Parathyroid adenoma (tissue), 2 donors: ENCODE measurements around the gene CD46.

Experiments used
- H2AFZ ChIP-seq: fragments of 300-600 bp; sonication (generic); one replicate; pipeline ENCODE4 v1.7.0; 2017; ENCODE audit warnings: antibody characterized with exemption, mild to moderate bottlenecking
- H3K27ac ChIP-seq: fragments of 300-600 bp; sonication (generic); one replicate; pipeline ENCODE4 v1.7.0; 2017
- H3K27me3 ChIP-seq: fragments of 300-600 bp; sonication (generic); one replicate; pipeline ENCODE4 v1.7.0; 2017; ENCODE audit warnings: low read length; ENCODE audit not compliant: control insufficient read depth, insufficient read depth
- H3K36me3 ChIP-seq: fragments of 300-600 bp; sonication (generic); one replicate; pipeline ENCODE4 v1.7.0; 2017; ENCODE audit warnings: low read length; ENCODE audit not compliant: control insufficient read depth, insufficient read depth
- H3K4me1 ChIP-seq: fragments of 300-600 bp; sonication (generic); one replicate; pipeline ENCODE4 v1.7.0; 2017; ENCODE audit warnings: control low read depth
- H3K4me2 ChIP-seq: fragments of 300-600 bp; sonication (generic); one replicate; pipeline ENCODE4 v1.7.0; 2017; ENCODE audit warnings: low read length
- H3K4me3 ChIP-seq: fragments of 300-600 bp; sonication (generic); one replicate; pipeline ENCODE4 v1.7.0; 2017; ENCODE audit warnings: low read depth, low read length
- H3K79me2 ChIP-seq: fragments of 300-600 bp; sonication (generic); one replicate; pipeline ENCODE4 v1.7.0; 2017; ENCODE audit warnings: control low read depth
- H3K9ac ChIP-seq: fragments of 300-600 bp; sonication (generic); one replicate; pipeline ENCODE4 v1.7.0; 2017; ENCODE audit warnings: mild to moderate bottlenecking
- H3K9me3 ChIP-seq: fragments of 300-600 bp; sonication (generic); one replicate; pipeline ENCODE4 v1.7.0; 2017; ENCODE audit warnings: low read length; ENCODE audit not compliant: control insufficient read depth
- TF ChIP-seq, protein P1 (sequence below): fragments of 300-600 bp; sonication (generic); IDR thresholded peaks from one replicate; pipeline ENCODE4 v1.7.0; 2017; ENCODE audit warnings: antibody characterized with exemption, mild to moderate bottlenecking
- donor health status: primary hyperparathyroidism.

Gene CD46

DNA sequence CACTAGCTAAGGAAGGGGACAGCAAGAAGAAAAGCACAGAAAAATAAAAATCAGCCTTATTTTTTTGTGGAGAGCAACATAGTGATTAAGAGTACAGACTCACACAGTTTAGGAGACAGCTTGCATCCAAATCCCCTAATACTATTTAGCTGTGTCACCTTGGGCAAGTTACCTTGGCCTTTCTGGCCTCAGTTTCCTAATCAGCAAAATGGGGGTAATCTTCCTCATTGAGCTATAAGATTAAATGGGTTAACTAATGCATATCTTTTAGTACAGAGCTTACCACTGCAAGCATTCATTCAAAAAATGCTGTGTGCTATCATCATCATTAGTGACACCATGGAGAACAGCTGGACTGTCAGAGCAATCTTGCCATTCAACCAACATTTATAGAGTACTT lies 77.7 kb downstream of the CD46 start:
- Histone ChIP-seq H3K27ac (no peak overlapping the region), H3K4me1 (peaks cover 24% of the 10 kb centered on the region), H2AFZ (no peak overlapping the region), H3K79me2 (peaks cover 28% of the 10 kb centered on the region), H3K4me2 (no peak overlapping the region), H3K9ac (no peak overlapping the region), H3K4me3 (no peak overlapping the region), H3K36me3 (no peaks in the 10 kb centered on the region), H3K27me3 (no peaks in the 10 kb centered on the region), H3K9me3 (no peaks in the 10 kb centered on the region)
- TF ChIP-seq, protein P1, sequence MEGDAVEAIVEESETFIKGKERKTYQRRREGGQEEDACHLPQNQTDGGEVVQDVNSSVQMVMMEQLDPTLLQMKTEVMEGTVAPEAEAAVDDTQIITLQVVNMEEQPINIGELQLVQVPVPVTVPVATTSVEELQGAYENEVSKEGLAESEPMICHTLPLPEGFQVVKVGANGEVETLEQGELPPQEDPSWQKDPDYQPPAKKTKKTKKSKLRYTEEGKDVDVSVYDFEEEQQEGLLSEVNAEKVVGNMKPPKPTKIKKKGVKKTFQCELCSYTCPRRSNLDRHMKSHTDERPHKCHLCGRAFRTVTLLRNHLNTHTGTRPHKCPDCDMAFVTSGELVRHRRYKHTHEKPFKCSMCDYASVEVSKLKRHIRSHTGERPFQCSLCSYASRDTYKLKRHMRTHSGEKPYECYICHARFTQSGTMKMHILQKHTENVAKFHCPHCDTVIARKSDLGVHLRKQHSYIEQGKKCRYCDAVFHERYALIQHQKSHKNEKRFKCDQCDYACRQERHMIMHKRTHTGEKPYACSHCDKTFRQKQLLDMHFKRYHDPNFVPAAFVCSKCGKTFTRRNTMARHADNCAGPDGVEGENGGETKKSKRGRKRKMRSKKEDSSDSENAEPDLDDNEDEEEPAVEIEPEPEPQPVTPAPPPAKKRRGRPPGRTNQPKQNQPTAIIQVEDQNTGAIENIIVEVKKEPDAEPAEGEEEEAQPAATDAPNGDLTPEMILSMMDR, result no peak

DNA sequence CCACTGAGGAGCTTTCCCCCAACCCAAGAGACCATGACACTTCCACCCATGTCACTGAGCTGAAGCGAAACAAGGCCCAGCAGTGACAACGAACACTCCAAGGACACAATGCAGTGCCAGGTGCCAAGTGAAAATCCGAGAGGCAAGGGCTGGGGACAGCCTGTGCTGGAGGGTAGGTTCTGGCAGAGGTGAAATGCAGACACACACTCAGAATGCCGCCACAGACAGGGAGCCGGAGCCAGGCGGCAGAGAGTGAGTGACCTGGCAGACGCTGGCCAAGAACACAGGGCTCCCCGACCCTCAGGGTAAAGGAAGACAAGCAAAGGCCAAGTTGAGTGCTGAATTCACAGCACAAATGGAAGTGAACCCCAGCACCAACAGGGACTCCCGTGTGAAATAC lies 78.9 kb downstream of the CD46 start:
- H3K79me2 ChIP-seq, result peaks cover 39% of the 10 kb centered on the region
- peaks cover 12% of the 10 kb centered on the region for H3K4me1 ChIP-seq
- no peak overlapping the region for H3K9ac ChIP-seq
- TF ChIP-seq, protein P1, result no peak
- no peak overlapping the region for H2AFZ ChIP-seq
- H3K4me2 ChIP-seq, result no peak overlapping the region
- H3K27me3 ChIP-seq, result no peaks in the 10 kb centered on the region
- H3K27ac ChIP-seq, result no peak overlapping the region
- H3K9me3 ChIP-seq, result no peaks in the 10 kb centered on the region
- H3K36me3 ChIP-seq, result no peaks in the 10 kb centered on the region
- no peak overlapping the region for H3K4me3 ChIP-seq

DNA sequence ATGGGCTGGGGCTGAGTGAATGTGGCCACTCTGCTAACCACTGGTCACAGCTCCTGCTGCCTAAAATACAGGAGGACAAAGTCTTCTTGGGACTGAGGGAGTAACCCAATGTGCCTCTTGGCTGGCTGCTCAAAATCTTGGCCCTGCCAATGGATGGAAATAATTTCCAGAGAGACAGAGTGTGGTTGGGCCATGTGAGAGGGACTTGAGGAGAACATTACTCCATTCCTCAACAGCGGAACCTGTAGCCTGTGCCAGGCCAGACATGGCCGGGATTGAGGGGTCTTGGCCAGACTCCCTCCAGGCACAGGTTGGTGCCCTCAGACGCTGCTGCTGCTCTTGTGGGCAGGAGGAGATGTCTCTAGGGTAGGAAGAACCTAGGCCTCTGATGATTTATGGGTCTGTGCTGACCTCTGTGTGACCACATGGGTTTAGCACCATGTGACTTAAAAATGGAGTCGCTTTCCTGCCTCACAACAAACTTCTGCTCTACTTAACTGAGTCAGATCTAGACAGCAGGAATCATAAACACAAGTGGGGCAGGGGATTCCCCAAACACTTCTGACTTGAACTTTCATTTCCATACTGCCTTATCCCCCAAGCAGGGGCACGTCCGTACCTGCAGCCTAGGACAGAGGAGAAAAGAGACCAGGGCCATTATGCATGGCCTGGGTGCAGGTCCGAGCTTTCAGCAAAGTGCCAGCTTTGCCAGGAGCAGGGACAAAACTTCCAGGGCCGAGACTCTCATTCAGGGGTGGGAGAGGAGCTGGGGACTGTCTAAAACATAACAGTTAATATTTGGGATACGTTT lies 79.9 kb downstream of the CD46 start:
- Histone ChIP-seq H3K27ac (no peak overlapping the region), H3K4me3 (no peak overlapping the region), H3K36me3 (no peaks in the 10 kb centered on the region), H3K9ac (no peak overlapping the region), H2AFZ (no peak overlapping the region), H3K27me3 (no peaks in the 10 kb centered on the region), H3K9me3 (no peaks in the 10 kb centered on the region), H3K4me2 (no peak overlapping the region), H3K4me1 (peaks cover 3% of the 10 kb centered on the region), H3K79me2 (peaks cover 47% of the 10 kb centered on the region)
- TF ChIP-seq, protein P1, result no peak

DNA sequence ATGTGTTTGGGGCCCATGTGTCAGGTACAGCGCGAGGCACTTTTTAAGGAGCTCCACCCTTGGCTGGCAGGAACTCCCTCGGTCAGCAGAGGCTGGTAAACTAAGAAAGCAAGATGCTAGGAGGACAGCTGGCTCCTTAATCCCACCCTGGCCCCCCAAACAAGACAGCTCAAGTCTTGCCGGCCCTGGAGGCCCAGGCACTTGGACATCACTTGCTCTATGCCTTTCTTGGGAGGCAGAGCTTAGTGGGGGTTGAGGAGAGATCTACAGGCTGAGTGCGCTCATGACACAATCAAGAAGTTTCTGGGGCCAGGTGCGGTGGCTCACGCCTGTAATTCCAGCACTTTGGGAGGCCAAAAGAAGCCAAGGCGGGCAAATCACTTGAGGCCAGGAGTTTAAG lies 80.9 kb downstream of the CD46 start:
- H2AFZ ChIP-seq, result no peak overlapping the region
- TF ChIP-seq, protein P1, result no peak
- no peak overlapping the region for H3K9ac ChIP-seq

DNA sequence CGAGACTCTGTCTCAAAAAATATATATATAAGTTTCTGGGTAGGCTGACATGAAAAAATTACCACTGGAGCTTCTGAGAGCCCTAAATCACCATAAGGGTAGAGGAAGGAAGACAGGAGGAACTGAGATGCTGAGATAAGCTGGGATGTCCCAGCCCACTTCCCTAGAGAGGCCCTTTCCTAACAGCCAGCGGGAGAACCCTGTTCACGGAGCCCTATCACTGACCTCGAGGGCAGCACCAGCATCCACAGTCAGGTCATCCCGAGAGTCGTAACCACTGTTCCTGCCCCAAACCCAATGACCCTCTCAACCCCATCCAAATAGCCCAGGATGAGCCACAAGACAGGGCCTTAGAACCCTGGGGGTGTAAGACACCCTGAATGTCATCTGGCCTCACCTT lies 81.5 kb downstream of the CD46 start:
- Histone ChIP-seq H3K36me3 (no peaks in the 10 kb centered on the region), H3K4me1 (peaks cover 6% of the 10 kb centered on the region), H3K9ac (no peak overlapping the region), H3K9me3 (no peaks in the 10 kb centered on the region), H3K4me3 (no peak overlapping the region), H3K27me3 (no peaks in the 10 kb centered on the region), H3K4me2 (no peak overlapping the region), H3K79me2 (peaks cover 57% of the 10 kb centered on the region), H3K27ac (peak overlapping the region; percentile 15), H2AFZ (no peak overlapping the region)
- TF ChIP-seq, protein P1, result no peak

More for the DNA sequence above, 80.9 kb downstream of the CD46 start:
- Histone ChIP-seq H3K79me2 (peaks cover 54% of the 10 kb centered on the region), H3K4me2 (no peak overlapping the region), H3K4me1 (peaks cover 1% of the 10 kb centered on the region), H3K27ac (no peak overlapping the region), H3K9me3 (no peaks in the 10 kb centered on the region), H3K4me3 (no peak overlapping the region), H3K36me3 (no peaks in the 10 kb centered on the region), H3K27me3 (no peaks in the 10 kb centered on the region)
